B cell (primary cell): ENCODE data around the gene DLX2. TPM values are rescaled to one million over a fixed set of nuclear protein-coding genes. Genes with fewer than 3 reads are reported as not detected.
"Not testable (repeated sequence)": the region's sequence is repeated elsewhere in the genome, so short reads cannot be mapped to it uniquely, and the experiment has no call there.

Experiments used
- ATAC-seq: fragments of 200-7000 bp; cut with Tn5 transposase; one replicate; pipeline ENCODE4 v1.10.0; 2021; ENCODE audit warnings: low read depth, mild to moderate bottlenecking, moderate number of reproducible peaks, moderate library complexity
- CTCF ChIA-PET: fragments of 350-600 bp; sonication (Branson Sonifier 250); formaldehyde crosslinking; loops from one replicate; lab custom pipeline; 2021; ENCODE audit warnings: antibody characterized with exemption, inconsistent platforms; lab: Charles Lee
- POLR2A ChIA-PET: fragments of 350-600 bp; sonication (Branson Sonifier 250); formaldehyde crosslinking; loops from one replicate; lab custom pipeline; 2021; ENCODE audit warnings: antibody characterized with exemption; lab: Charles Lee
- DNase-seq: peaks from one replicate; pipeline ENCODE4 v3.0.0; 2013
- H2AFZ ChIP-seq: 2 replicates; pipeline ENCODE4 v1.6.1; 2012; ENCODE audit warnings: mild to moderate bottlenecking, low read depth, low read length; ENCODE audit not compliant: insufficient read depth, poor library complexity, severe bottlenecking
- H3K27ac ChIP-seq, 2 donors: 1 replicate in 1 of 2; 2 replicates in 1 of 2; pipeline ENCODE4 v1.5.1; 2012 to 2013; ENCODE audit warnings: low read length in 2 of 2, mild to moderate bottlenecking in 2 of 2, moderate library complexity in 1 of 2
- H3K27me3 ChIP-seq, 4 experiments: fragments of 200-600 bp in 1 of 4; sonication (generic) in 1 of 4; replicated peaks in 1 of 4; 1 replicate in 2 of 4; 2 replicates in 2 of 4; pipeline versions ENCODE4 v1.6.1 to v1.7.0; 2013 to 2016; ENCODE audit warnings: low read length in 3 of 4, mild to moderate bottlenecking in 2 of 4, mixed read lengths in 1 of 4, moderate library complexity in 1 of 4; ENCODE audit not compliant: insufficient read depth in 4 of 4, control insufficient read depth in 3 of 4; ENCODE audit errors: control extremely low read depth in 1 of 4
- H3K36me3 ChIP-seq, 2 experiments: replicated peaks in 1 of 2; 1 replicate in 1 of 2; 2 replicates in 1 of 2; pipeline versions ENCODE4 v1.6.1 to v1.7.1; 2013; ENCODE audit warnings: low read length in 1 of 2; ENCODE audit not compliant: insufficient read depth in 2 of 2, control insufficient read depth in 1 of 2; ENCODE audit errors: control extremely low read depth in 1 of 2, extremely low read depth in 1 of 2
- H3K4me1 ChIP-seq, 2 donors: fragments of 200-600 bp in 1 of 2; sonication (generic) in 1 of 2; 1 replicate in 1 of 2; 2 replicates in 1 of 2; pipeline versions ENCODE4 v1.5.1 to v1.6.1; 2013 to 2017; ENCODE audit warnings: low read length in 2 of 2; ENCODE audit not compliant: control insufficient read depth in 2 of 2, insufficient read depth in 2 of 2
- H3K4me2 ChIP-seq: replicated peaks from 2 replicates; pipeline ENCODE3; 2012; ENCODE audit warnings: mild to moderate bottlenecking, low read depth, low read length; ENCODE audit not compliant: poor library complexity, severe bottlenecking
- H3K4me3 ChIP-seq, 5 experiments: fragments of 200-600 bp in 1 of 5; sonication (generic) in 1 of 5; 1 replicate in 3 of 5; 2 replicates in 2 of 5; pipeline versions ENCODE4 v1.5.1 to v1.7.0; 2011 to 2016; ENCODE audit warnings: low read length in 4 of 5, mild to moderate bottlenecking in 4 of 5, low read depth in 2 of 5, control low read depth in 1 of 5, moderate library complexity in 1 of 5; ENCODE audit not compliant: insufficient read depth in 1 of 5; ENCODE audit errors: control extremely low read depth in 1 of 5, extremely low read depth in 1 of 5
- H3K79me2 ChIP-seq: fragments of 200-600 bp; sonication (generic); one replicate; pipeline ENCODE4 v1.6.0; 2016; ENCODE audit warnings: low read length; ENCODE audit not compliant: control insufficient read depth, insufficient read depth
- H3K9ac ChIP-seq: fragments of 200-600 bp; sonication (generic); 2 replicates; pipeline ENCODE4 v1.6.1; 2017; ENCODE audit warnings: mild to moderate bottlenecking, low read length, moderate library complexity
- H3K9me3 ChIP-seq, 3 donors: one replicate each; pipeline versions ENCODE4 v1.6.1 to v1.7.1; 2013; ENCODE audit warnings: low read length in 2 of 3; ENCODE audit not compliant: control insufficient read depth in 2 of 3, insufficient read depth in 1 of 3; ENCODE audit errors: control extremely low read depth in 1 of 3
- H4K20me1 ChIP-seq: 2 replicates; pipeline ENCODE4 v1.6.0; 2012; ENCODE audit warnings: mild to moderate bottlenecking, low read length; ENCODE audit not compliant: insufficient read depth, control insufficient read depth, poor library complexity, severe bottlenecking
- H3K27ac Mint-ChIP-seq: one replicate; pipeline ENCODE4 v1.8.0; 2021; ENCODE audit warnings: mixed read lengths
- H3K27me3 Mint-ChIP-seq: one replicate; pipeline ENCODE4 v1.8.0; 2021; ENCODE audit warnings: mixed read lengths
- H3K4me1 Mint-ChIP-seq: one replicate; pipeline ENCODE4 v1.8.0; 2021; ENCODE audit warnings: mixed read lengths
- H3K4me3 Mint-ChIP-seq: one replicate; pipeline ENCODE4 v1.8.0; 2021; ENCODE audit warnings: mixed read lengths
- H3K9me3 Mint-ChIP-seq: one replicate; pipeline ENCODE4 v1.8.0; 2022; ENCODE audit warnings: mixed read lengths; ENCODE audit not compliant: insufficient read depth
- EZH2 ChIP-seq: IDR thresholded peaks from 2 replicates; pipeline ENCODE4 v1.6.1; 2012; ENCODE audit warnings: borderline replicate concordance, low read depth, mild to moderate bottlenecking, moderate library complexity, low read length; ENCODE audit not compliant: insufficient read depth, poor library complexity, severe bottlenecking
- WGBS: methylation state at CpG from one replicate; pipeline ENCODE4 v1.1.5; 2013; ENCODE audit warnings: missing lambda C conversion rate; ENCODE audit not compliant: insufficient coverage; 5-methylcytosine and 5-hydroxymethylcytosine counted together
- intact Hi-C: fragments of 100-400 bp; cut with micrococcal nuclease; formaldehyde crosslinking; loops from one replicate; pipeline ENCODE4 v1.10.0; 2022
- polyA plus RNA-seq: library from polyadenylated mRNA; depleted of rRNA; stranded (reverse); fragments of >200 nt; gene quantifications from 2 replicates; pipeline ENCODE4 v1.2.3, GENCODE V29; 2012
- total RNA-seq, 2 donors: library from RNA; stranded (reverse); fragments of 120-200 nt in 1 of 2; gene quantifications; 1 replicate in 1 of 2; 2 replicates in 1 of 2; pipeline versions ENCODE4 v1.2.3 to v1.2.4, GENCODE V29; 2013 to 2022
- TF ChIP-seq, protein P1 (sequence below): fragments of 200-600 bp; IDR thresholded peaks from one replicate; pipeline ENCODE4 v1.8.0; 2022; ENCODE audit warnings: antibody characterized with exemption, mild to moderate bottlenecking

DLX2 gene
- total and polyA plus RNA-seq, 2 donors (not counting 1 experiment from before 2014, with no cell fraction given), result 0.13 to 0.52 TPM

DNA sequence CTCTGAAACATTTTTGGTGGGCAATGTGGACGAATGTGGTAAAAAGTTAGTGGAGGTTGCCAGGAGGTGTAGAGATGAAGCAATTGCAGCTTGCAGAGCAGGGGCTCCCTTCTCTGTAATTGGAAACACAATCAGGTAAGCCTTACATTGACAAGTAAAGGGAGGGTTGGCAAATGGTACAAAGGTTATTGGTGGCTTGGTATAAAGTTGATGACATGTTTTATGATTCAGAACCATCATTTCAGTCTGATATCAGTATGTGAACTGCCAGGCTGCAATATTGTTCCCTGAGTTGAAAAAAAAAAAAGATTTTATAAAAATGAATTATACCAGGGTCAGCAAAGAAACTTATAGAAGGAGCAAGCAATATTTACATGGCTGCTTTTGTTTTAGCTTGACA lies 31.8 kb downstream of the DLX2 start:
- Mint-ChIP-seq H3K4me3 (no peak overlapping the region), H3K27ac (no peak overlapping the region), H3K27me3 (no peaks in the 10 kb centered on the region), H3K9me3 (no peaks in the 10 kb centered on the region), H3K4me1 (no peaks in the 10 kb centered on the region)
- 100% methylated on average over 1 of the region's 1 CpG for WGBS
- Histone ChIP-seq H3K27me3 (no peaks in the 10 kb centered on the region), H3K4me3 (no peak overlapping the region), H3K4me1 (no peaks in the 10 kb centered on the region), H3K9ac (no peak overlapping the region), H2AFZ (no peak overlapping the region), H4K20me1 (no peaks in the 10 kb centered on the region), H3K9me3 (no peaks in the 10 kb centered on the region), H3K27ac (no peak overlapping the region), H3K79me2 (no peaks in the 10 kb centered on the region), H3K36me3 (peaks cover 0 to 1% of the 10 kb centered on the region in 2 experiments), H3K4me2 (no peak overlapping the region)
- ATAC-seq, result no peak
- ChIA-PET CTCF (interaction anchor here (0.6 kb wide), 1 partner anchor 391 kb away, joined by 3 read pairs; no protein-coding TSS in a partner anchor), POLR2A (no interaction called here)
- intact Hi-C loops, result no loop called here
- TF ChIP-seq, protein P1, sequence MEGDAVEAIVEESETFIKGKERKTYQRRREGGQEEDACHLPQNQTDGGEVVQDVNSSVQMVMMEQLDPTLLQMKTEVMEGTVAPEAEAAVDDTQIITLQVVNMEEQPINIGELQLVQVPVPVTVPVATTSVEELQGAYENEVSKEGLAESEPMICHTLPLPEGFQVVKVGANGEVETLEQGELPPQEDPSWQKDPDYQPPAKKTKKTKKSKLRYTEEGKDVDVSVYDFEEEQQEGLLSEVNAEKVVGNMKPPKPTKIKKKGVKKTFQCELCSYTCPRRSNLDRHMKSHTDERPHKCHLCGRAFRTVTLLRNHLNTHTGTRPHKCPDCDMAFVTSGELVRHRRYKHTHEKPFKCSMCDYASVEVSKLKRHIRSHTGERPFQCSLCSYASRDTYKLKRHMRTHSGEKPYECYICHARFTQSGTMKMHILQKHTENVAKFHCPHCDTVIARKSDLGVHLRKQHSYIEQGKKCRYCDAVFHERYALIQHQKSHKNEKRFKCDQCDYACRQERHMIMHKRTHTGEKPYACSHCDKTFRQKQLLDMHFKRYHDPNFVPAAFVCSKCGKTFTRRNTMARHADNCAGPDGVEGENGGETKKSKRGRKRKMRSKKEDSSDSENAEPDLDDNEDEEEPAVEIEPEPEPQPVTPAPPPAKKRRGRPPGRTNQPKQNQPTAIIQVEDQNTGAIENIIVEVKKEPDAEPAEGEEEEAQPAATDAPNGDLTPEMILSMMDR, result no peak
- TF ChIP-seq EZH2, result no peak
- no peak for DNase-seq

DNA sequence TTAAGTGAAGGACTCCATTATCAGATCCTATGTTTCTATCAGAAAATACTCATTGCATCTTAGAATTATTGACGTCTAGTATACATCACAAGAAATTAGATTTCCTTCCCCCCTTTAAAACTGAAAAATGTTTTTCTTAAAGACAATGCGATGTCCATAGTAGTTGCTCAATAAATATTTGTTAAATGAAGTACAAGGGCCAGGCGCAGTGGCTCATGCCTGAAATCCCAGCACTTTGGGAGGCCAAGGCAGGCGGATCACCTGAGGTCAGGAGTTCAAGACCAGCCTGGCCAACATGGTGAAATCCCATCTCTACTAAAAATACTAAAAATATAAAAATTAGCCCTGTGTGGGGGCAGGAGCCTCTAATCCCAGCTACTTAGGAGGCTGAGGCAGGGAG lies 34.8 kb downstream of the DLX2 start:
- H3K27ac ChIP-seq, H3K4me3 ChIP-seq, ATAC-seq, H3K27ac Mint-ChIP-seq, H3K27me3 Mint-ChIP-seq, H4K20me1 ChIP-seq, intact Hi-C loops, H3K36me3 ChIP-seq, H3K79me2 ChIP-seq, H3K4me1 Mint-ChIP-seq, H3K9ac ChIP-seq, POLR2A ChIA-PET, H2AFZ ChIP-seq, H3K4me3 Mint-ChIP-seq, H3K4me2 ChIP-seq, H3K9me3 ChIP-seq, DNase-seq, H3K4me1 ChIP-seq, H3K27me3 ChIP-seq, CTCF ChIA-PET, H3K9me3 Mint-ChIP-seq: not testable (repeated sequence)
- no CpG with 5 or more reads among the region's 4 CpGs for WGBS
